LNCaP clone FGC (cell line): ENCODE measurements around the gene LYRM4.

Source experiments
- DNase-seq: peaks from one replicate; pipeline ENCODE4 v3.0.0-alpha.2; 2011; ENCODE audit warnings: low read depth
- H3K4me3 ChIP-seq: 2 replicates; pipeline ENCODE4 v1.5.1; 2011; ENCODE audit warnings: mild to moderate bottlenecking, low read depth, low read length, control low read depth
- CTCF ChIP-seq: IDR thresholded peaks from 2 replicates; pipeline ENCODE4 v1.5.1; 2012; ENCODE audit warnings: mild to moderate bottlenecking; ENCODE audit not compliant: control insufficient read depth, insufficient read depth; ENCODE audit errors: extremely low read depth

LYRM4 gene

GRCh38 chr6:5139828-5140771 lies 120.7 kb downstream of the LYRM4 start:
- no peak overlapping the region for H3K4me3 ChIP-seq
- no peak for TF ChIP-seq CTCF
- no peak for DNase-seq

- H3K4me3 ChIP-seq, result no peak overlapping the region
- no peak for DNase-seq
These were observed 121.5 kb downstream of the LYRM4 start for GRCh38 chr6:5138995-5139827.

GRCh38 chr6:5136851-5137250 lies 123.9 kb downstream of the LYRM4 start:
- H3K4me3 ChIP-seq, result no peak overlapping the region
- no peak for DNase-seq
- no peak for TF ChIP-seq CTCF

More at GRCh38 chr6:5138995-5139827, 121.5 kb downstream of the LYRM4 start:
- TF ChIP-seq CTCF, result no peak

GRCh38 chr6:5135788-5136376 lies 124.9 kb downstream of the LYRM4 start:
- H3K4me3 ChIP-seq, result no peak overlapping the region
- DNase-seq, result no peak
- peak; percentile 15; the same call in 1 of the 2 replicates for TF ChIP-seq CTCF

- peak; percentile 65 for DNase-seq
- TF ChIP-seq CTCF, result no peak
- no peak overlapping the region for H3K4me3 ChIP-seq
These were observed 126.8 kb downstream of the LYRM4 start for GRCh38 chr6:5133943-5134342.

- H3K4me3 ChIP-seq, result no peak overlapping the region
- DNase-seq, result no peak
- no peak for TF ChIP-seq CTCF
These were observed 128.0 kb downstream of the LYRM4 start for GRCh38 chr6:5132731-5133130.
